Endothelial cell of umbilical vein (primary cell): ENCODE measurements around the gene ATP6V1B1.

Experiments used
- CTCF ChIP-seq, 2 donors: IDR thresholded peaks; 1 replicate in 1 of 2; 2 replicates in 1 of 2; pipeline ENCODE4 v1.5.1; 2011; ENCODE audit warnings: low read length in 2 of 2, mild to moderate bottlenecking in 2 of 2, moderate library complexity in 2 of 2, control low read depth in 1 of 2, inconsistent platforms in 1 of 2, low read depth in 1 of 2; ENCODE audit not compliant: insufficient read depth in 1 of 2; ENCODE audit errors: extremely low read depth in 1 of 2
- EZH2 ChIP-seq: IDR thresholded peaks from 2 replicates; pipeline ENCODE4 v1.6.1; 2012; ENCODE audit warnings: borderline replicate concordance, low read depth, mild to moderate bottlenecking, moderate library complexity, low read length, inconsistent platforms; ENCODE audit not compliant: severe bottlenecking
- JUN ChIP-seq: IDR thresholded peaks from 2 replicates; pipeline ENCODE4 v1.6.1; 2011; ENCODE audit warnings: borderline replicate concordance, low read depth; ENCODE audit not compliant: insufficient read length, insufficient read depth
- MAX ChIP-seq: IDR thresholded peaks from 2 replicates; pipeline ENCODE4 v1.6.1; 2011; ENCODE audit not compliant: insufficient read depth, insufficient read length
- MYC ChIP-seq: IDR thresholded peaks from one replicate; pipeline ENCODE4 v1.6.1; 2011; ENCODE audit warnings: mild to moderate bottlenecking, low read depth, low read length
- POLR2A ChIP-seq: IDR thresholded peaks from 2 replicates; pipeline ENCODE4 v1.6.1; 2012; ENCODE audit warnings: low read depth, mild to moderate bottlenecking, control low read depth, low read length

- TF ChIP-seq MAX (no peak), POLR2A (no peak), CTCF (IDR thresholded peaks at IDR 0.05; ENCODE audit: extremely low read depth in 1 of 2, insufficient read depth in 1 of 2, low read depth in 1 of 2, low read length in 2 of 2) (no peak), JUN (no peak), MYC (no peak), EZH2 (no peak)
Measured at GRCh38 chr2:70985283-70985688, 49.6 kb downstream of the ATP6V1B1 start.
